Kidney (tissue), 14 donors: Measurements from ENCODE around the gene DHX30. TPM values are rescaled to one million over a fixed set of nuclear protein-coding genes. Genes with fewer than 3 reads are reported as not detected.
"Not testable (repeated sequence)": the region's sequence is repeated elsewhere in the genome, so short reads cannot be mapped to it uniquely, and the experiment has no call there.

Experiments used
- DNase-seq, 5 donors: peaks; one replicate each; pipeline ENCODE4 v3.0.0-alpha.2; 2013 to 2020
- FAIRE-seq: peaks from 2 replicates; lab custom pipeline; 2012; peaks lifted over from hg19 to GRCh38; lab: Jason Lieb, UNC
- H3K27ac ChIP-seq, 2 donors: one replicate each; pipeline ENCODE4 v1.7.0; 2013; ENCODE audit warnings: low read depth in 2 of 2, low read length in 2 of 2, inconsistent platforms in 1 of 2
- H3K27me3 ChIP-seq: one replicate; pipeline ENCODE4 v1.7.1; 2013; ENCODE audit warnings: low read length, inconsistent platforms; ENCODE audit not compliant: control insufficient read depth, insufficient read depth
- H3K36me3 ChIP-seq, 3 donors: one replicate each; pipeline versions ENCODE4 v1.7.0 to v1.7.1; 2013; ENCODE audit warnings: low read length in 3 of 3, control low read depth in 1 of 3, inconsistent platforms in 1 of 3; ENCODE audit not compliant: insufficient read depth in 3 of 3, control insufficient read depth in 2 of 3
- H3K4me1 ChIP-seq, 3 donors: one replicate each; pipeline versions ENCODE4 v1.7.0 to v1.7.1; 2013; ENCODE audit warnings: low read length in 3 of 3, inconsistent platforms in 1 of 3, low read depth in 1 of 3; ENCODE audit not compliant: control insufficient read depth in 2 of 3, insufficient read depth in 2 of 3
- H3K4me3 ChIP-seq, 3 donors: one replicate each; pipeline versions ENCODE4 v1.7.0 to v1.8.1; 2013; ENCODE audit warnings: low read length in 3 of 3, control low read depth in 1 of 3, inconsistent platforms in 1 of 3
- H3K9ac ChIP-seq, 3 donors: one replicate each; pipeline versions ENCODE4 v1.7.0 to v1.7.1; 2013; ENCODE audit warnings: low read length in 3 of 3, control low read depth in 1 of 3, inconsistent platforms in 1 of 3
- H3K9me3 ChIP-seq, 3 donors: one replicate each; pipeline versions ENCODE4 v1.7.0 to v1.7.1; 2013; ENCODE audit warnings: low read length in 3 of 3, control low read depth in 1 of 3, inconsistent platforms in 1 of 3; ENCODE audit not compliant: control insufficient read depth in 2 of 3, insufficient read depth in 1 of 3
- intact Hi-C: fragments of 100-400 bp; cut with DNase I; formaldehyde crosslinking; loops from one replicate; pipeline ENCODE4 v1.11.1; 2022
- polyA plus RNA-seq: library from polyadenylated mRNA; stranded (reverse); fragments of 350-450 nt; fragmentation: Illumina TruSeq; extraction: RNeasy Lipid Tissue Mini Kit (QIAGEN cat#74804); gene quantifications from one replicate; pipeline ENCODE4 v1.2.3, GENCODE V29; 2014; ENCODE audit warnings: low read depth, low replicate concordance; ENCODE audit not compliant: insufficient read depth
- total RNA-seq: library from RNA; stranded (reverse); fragmentation: NEBNext Ultra II Directional; extraction: Animal tissue kit (Norgen Biotek cat#: 25700); gene quantifications from one replicate; pipeline ENCODE4 v1.2.1, GENCODE V29; 2021
- TF ChIP-seq, protein P1 (sequence below): IDR thresholded peaks from 3 replicates; pipeline ENCODE4 v1.5.1; 2012; ENCODE audit warnings: mild to moderate bottlenecking, moderate library complexity, borderline replicate concordance; ENCODE audit not compliant: insufficient read depth; ENCODE audit errors: extremely low read depth
- donor health status: control.
- donor health status: control.
- donor health status: control.
- donor health status: control.
- donor health status: control.
- donor health status: DM: yes; HTN: yes; CAD: no.
- donor health status: Normal renal cell carcinoma (clear cell type).

The DHX30 gene
- total and polyA plus RNA-seq, 2 donors from 2014 or later, result 37.8 to 59.7 TPM

- no peaks in the 10 kb centered on the region for H3K4me1 ChIP-seq
- no peaks in the 10 kb centered on the region for H3K9me3 ChIP-seq
- TF ChIP-seq, protein P1, sequence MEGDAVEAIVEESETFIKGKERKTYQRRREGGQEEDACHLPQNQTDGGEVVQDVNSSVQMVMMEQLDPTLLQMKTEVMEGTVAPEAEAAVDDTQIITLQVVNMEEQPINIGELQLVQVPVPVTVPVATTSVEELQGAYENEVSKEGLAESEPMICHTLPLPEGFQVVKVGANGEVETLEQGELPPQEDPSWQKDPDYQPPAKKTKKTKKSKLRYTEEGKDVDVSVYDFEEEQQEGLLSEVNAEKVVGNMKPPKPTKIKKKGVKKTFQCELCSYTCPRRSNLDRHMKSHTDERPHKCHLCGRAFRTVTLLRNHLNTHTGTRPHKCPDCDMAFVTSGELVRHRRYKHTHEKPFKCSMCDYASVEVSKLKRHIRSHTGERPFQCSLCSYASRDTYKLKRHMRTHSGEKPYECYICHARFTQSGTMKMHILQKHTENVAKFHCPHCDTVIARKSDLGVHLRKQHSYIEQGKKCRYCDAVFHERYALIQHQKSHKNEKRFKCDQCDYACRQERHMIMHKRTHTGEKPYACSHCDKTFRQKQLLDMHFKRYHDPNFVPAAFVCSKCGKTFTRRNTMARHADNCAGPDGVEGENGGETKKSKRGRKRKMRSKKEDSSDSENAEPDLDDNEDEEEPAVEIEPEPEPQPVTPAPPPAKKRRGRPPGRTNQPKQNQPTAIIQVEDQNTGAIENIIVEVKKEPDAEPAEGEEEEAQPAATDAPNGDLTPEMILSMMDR, result no peak
- no peak for FAIRE-seq
- no peak overlapping the region for H3K4me3 ChIP-seq
- H3K27me3 ChIP-seq, result no peaks in the 10 kb centered on the region
- DNase-seq, result no peak
- H3K27ac ChIP-seq, result no peak overlapping the region
- peaks cover 0 to 9% (median 3%) of the 10 kb centered on the region in 3 donors for H3K36me3 ChIP-seq
- intact Hi-C loops, result no loop called here
- H3K9ac ChIP-seq, result no peak overlapping the region
Measured at GRCh38 chr3:47882338-47882737, 79.4 kb downstream of the DHX30 start.

DNA sequence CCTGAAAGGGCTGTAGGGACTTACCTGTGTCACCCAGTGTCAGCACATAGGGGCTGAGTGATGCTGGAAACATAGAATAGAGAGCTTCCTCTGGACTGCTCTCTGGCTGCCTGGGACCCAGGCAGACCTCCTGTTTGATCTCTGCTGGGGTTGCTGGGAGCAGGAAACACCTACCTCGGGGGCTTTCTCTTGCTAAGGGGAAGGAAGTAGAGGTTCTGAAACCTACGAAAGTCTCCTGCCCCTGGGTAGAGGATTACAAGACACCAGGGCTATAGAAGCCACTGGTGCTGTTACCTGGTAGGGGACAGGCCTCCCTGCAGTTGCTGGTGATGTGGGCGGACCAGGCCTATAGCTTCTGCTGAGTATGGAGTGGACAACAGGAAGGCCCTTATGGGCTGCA lies 81.7 kb downstream of the DHX30 start:
- Histone ChIP-seq H3K4me1 (no peaks in the 10 kb centered on the region), H3K4me3 (no peak overlapping the region), H3K27me3 (no peaks in the 10 kb centered on the region), H3K9me3 (no peaks in the 10 kb centered on the region), H3K9ac (no peak overlapping the region), H3K36me3 (peaks cover 0 to 8% (median 3%) of the 10 kb centered on the region in 3 donors), H3K27ac (no peak overlapping the region)
- FAIRE-seq (no peak), DNase-seq (no peak)
- TF ChIP-seq, protein P1, result no peak
- intact Hi-C loops, result no loop called here

DNA sequence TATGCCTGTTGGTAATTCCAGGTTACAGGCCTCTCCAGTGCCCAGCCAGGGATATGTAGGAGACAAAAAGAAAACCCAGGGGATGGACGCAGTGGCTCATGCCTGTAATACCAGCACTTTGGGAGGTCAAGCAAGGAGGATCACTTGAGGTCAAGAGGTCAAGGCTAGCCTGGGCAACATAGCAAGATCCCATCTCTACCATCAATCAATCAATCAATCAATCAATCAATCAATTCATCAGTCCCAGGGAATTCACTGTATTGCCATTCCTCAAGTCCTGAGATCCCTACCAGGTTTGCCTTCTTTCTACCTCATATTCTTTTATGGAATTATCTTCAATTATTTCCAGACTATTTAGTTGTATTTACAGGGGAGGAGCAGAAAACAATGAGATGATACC lies 82.2 kb downstream of the DHX30 start:
- TF ChIP-seq, protein P1, result no peak
- H3K9me3 ChIP-seq, result no peaks in the 10 kb centered on the region
- H3K36me3 ChIP-seq, result peaks cover 0 to 8% (median 3%) of the 10 kb centered on the region in 3 donors
- no peaks in the 10 kb centered on the region for H3K27me3 ChIP-seq
- intact Hi-C loops, result no loop called here
- no peak overlapping the region for H3K4me3 ChIP-seq
- no peaks in the 10 kb centered on the region for H3K4me1 ChIP-seq
- FAIRE-seq, result no peak
- no peak overlapping the region for H3K27ac ChIP-seq
- DNase-seq, result no peak
- H3K9ac ChIP-seq, result no peak overlapping the region

DNA sequence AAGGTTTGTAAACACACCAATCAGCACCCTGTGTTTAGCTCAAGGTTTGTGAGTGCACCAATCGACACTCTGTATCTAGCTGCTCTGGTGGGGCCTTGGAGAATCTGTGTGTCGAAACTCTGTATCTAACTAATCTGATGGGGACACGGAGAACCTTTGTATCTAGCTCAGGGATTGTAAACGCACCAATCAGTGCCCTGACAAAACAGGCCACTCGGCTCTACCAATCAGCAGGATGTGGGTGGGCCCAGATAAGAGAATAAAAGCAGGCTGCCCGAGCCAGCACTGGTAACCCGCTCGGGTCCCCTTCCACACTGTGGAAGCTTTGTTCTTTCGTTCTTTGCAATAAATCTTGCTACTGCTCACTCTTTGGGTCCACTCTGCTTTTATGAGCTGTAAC lies 85.1 kb downstream of the DHX30 start:
- H3K27me3 ChIP-seq, DNase-seq, H3K4me3 ChIP-seq, H3K9ac ChIP-seq, H3K36me3 ChIP-seq, H3K27ac ChIP-seq, intact Hi-C loops, FAIRE-seq, H3K9me3 ChIP-seq: not testable (repeated sequence)
- H3K4me1 ChIP-seq, result peaks cover 0 to 13% (median 9%) of the 10 kb centered on the region in 3 donors
